Keratinocyte (primary cell): ENCODE data around the gene KBTBD4.

ENCODE experiments used
- EZH2 ChIP-seq: IDR thresholded peaks from one replicate; pipeline ENCODE4 v1.6.1; 2012; ENCODE audit warnings: inconsistent platforms, mild to moderate bottlenecking, low read length, moderate library complexity
- TF ChIP-seq, protein P1 (sequence below), 3 experiments: IDR thresholded peaks in 1 of 3; conservative IDR thresholded peaks in 1 of 3; optimal IDR thresholded peaks in 1 of 3; 2 replicates in 2 of 3; 3 replicates in 1 of 3; pipeline versions ENCODE3 to v1.5.1; 2011; ENCODE audit warnings: low read length in 3 of 3, mild to moderate bottlenecking in 3 of 3, moderate library complexity in 2 of 3, control low read depth in 1 of 3, inconsistent platforms in 1 of 3; ENCODE audit not compliant: insufficient read depth in 2 of 3; ENCODE audit errors: extremely low read depth in 1 of 3

DNA sequence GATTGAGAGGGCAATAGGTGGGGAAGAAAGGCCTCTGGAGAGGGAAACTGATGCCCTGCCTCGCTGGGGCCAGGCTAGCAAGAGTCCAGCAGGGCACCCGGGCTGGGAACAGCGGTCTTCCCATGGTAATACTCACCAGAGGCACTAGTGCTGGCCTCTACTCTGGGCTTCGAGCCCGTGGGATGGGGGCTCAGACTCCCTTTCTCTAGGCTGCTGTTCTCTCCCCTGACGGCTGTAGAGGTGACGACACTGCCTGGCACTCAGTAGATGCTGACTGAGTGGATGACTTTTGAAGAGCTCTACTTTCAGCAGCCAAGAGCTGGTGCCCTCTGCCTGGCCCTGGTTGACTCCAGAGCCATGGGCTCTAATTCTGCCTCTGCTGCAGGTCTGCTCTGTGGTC lies 16.3 kb upstream of the KBTBD4 start:
- TF ChIP-seq, protein P1, sequence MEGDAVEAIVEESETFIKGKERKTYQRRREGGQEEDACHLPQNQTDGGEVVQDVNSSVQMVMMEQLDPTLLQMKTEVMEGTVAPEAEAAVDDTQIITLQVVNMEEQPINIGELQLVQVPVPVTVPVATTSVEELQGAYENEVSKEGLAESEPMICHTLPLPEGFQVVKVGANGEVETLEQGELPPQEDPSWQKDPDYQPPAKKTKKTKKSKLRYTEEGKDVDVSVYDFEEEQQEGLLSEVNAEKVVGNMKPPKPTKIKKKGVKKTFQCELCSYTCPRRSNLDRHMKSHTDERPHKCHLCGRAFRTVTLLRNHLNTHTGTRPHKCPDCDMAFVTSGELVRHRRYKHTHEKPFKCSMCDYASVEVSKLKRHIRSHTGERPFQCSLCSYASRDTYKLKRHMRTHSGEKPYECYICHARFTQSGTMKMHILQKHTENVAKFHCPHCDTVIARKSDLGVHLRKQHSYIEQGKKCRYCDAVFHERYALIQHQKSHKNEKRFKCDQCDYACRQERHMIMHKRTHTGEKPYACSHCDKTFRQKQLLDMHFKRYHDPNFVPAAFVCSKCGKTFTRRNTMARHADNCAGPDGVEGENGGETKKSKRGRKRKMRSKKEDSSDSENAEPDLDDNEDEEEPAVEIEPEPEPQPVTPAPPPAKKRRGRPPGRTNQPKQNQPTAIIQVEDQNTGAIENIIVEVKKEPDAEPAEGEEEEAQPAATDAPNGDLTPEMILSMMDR (optimal IDR thresholded peaks at IDR 0.05 in 1 of 3, IDR thresholded peaks at IDR 0.05 in 1 of 3, conservative IDR thresholded peaks at IDR 0.05 in 1 of 3; ENCODE audit: extremely low read depth in 1 of 3, insufficient read depth in 2 of 3, low read length in 3 of 3): no peak
- no peak for TF ChIP-seq EZH2
